PC-3 (cell line): Measurements from ENCODE around the gene NELFB. TPM values are rescaled to one million over a fixed set of nuclear protein-coding genes. Genes with fewer than 3 reads are reported as not detected.

Experiments used
- ATAC-seq: fragments of 200-7000 bp; cut with Tn5 transposase; 2 replicates; pipeline ENCODE4 v1.9.1; 2020; ENCODE audit warnings: mild to moderate bottlenecking, moderate library complexity
- BruUV-seq: library from RNA; stranded (reverse); fragments of 400-500 nt; replicated peaks from 2 replicates; lab custom pipeline; 2021; lab: Mats Ljungman, UMichigan
- CTCF ChIA-PET: fragments of 300-600 bp; sonication (Branson Sonifier 250); formaldehyde crosslinking; loops from one replicate; lab custom pipeline; 2022; ENCODE audit warnings: antibody characterized with exemption; lab: Charles Lee
- POLR2A ChIA-PET: fragments of 300-600 bp; sonication (Branson Sonifier 250); formaldehyde crosslinking; loops from one replicate; lab custom pipeline; 2022; ENCODE audit warnings: antibody characterized with exemption; ENCODE audit not compliant: unreplicated experiment; lab: Charles Lee
- DNase-seq: peaks from one replicate; pipeline ENCODE4 v3.0.0-alpha.2; 2015
- H2AFZ ChIP-seq: fragments of 300-600 bp; sonication (generic); 2 replicates; pipeline ENCODE4 v1.6.0; 2016; ENCODE audit warnings: antibody characterized with exemption, low read length
- H3F3A ChIP-seq: fragments of 300-600 bp; sonication (generic); one replicate; pipeline ENCODE4 v1.6.0; 2017; ENCODE audit warnings: antibody characterized with exemption, low read length, control low read depth, mild to moderate bottlenecking; ENCODE audit not compliant: unreplicated experiment
- H3K27ac ChIP-seq: fragments of 300-600 bp; sonication (generic); 2 replicates; pipeline ENCODE4 v1.5.1; 2016; ENCODE audit warnings: mild to moderate bottlenecking, low read length
- H3K27me3 ChIP-seq: fragments of 300-600 bp; sonication (generic); 2 replicates; pipeline ENCODE4 v1.6.1; 2016; ENCODE audit warnings: low read length, mixed read lengths
- H3K36me3 ChIP-seq: fragments of 300-600 bp; sonication (generic); 2 replicates; pipeline ENCODE4 v1.6.1; 2016; ENCODE audit warnings: low read depth, mixed run types, low read length, mixed read lengths
- H3K4me1 ChIP-seq: fragments of 300-600 bp; sonication (generic); 2 replicates; pipeline ENCODE4 v1.5.1; 2016; ENCODE audit warnings: low read length; ENCODE audit not compliant: insufficient read depth
- H3K4me2 ChIP-seq: fragments of 300-600 bp; sonication (generic); 2 replicates; pipeline ENCODE4 v1.6.0; 2016; ENCODE audit warnings: low read length
- H3K4me3 ChIP-seq: fragments of 300-600 bp; sonication (generic); 2 replicates; pipeline ENCODE4 v1.5.1; 2016; ENCODE audit warnings: mild to moderate bottlenecking, low read length, mixed read lengths
- H3K79me2 ChIP-seq: fragments of 300-600 bp; sonication (generic); 2 replicates; pipeline ENCODE4 v1.6.1; 2017; ENCODE audit warnings: low read length, mixed read lengths
- H3K9ac ChIP-seq: fragments of 300-600 bp; sonication (generic); 2 replicates; pipeline ENCODE4 v1.6.0; 2016; ENCODE audit warnings: mild to moderate bottlenecking, low read length
- H3K9me2 ChIP-seq: fragments of 300-600 bp; sonication (generic); replicated peaks from 2 replicates; pipeline ENCODE4 v1.6.1; 2016; ENCODE audit warnings: mixed run types, low read length, mixed read lengths
- H3K9me3 ChIP-seq: fragments of 300-600 bp; sonication (generic); 2 replicates; pipeline ENCODE4 v1.6.1; 2016; ENCODE audit warnings: low read length, mixed read lengths
- H4K20me1 ChIP-seq: fragments of 300-600 bp; sonication (generic); 2 replicates; pipeline ENCODE4 v1.6.1; 2016; ENCODE audit warnings: low read length, mixed read lengths
- EZH2 ChIP-seq: fragments of 300-600 bp; sonication (generic); IDR thresholded peaks from one replicate; pipeline ENCODE4 v1.6.1; 2017; ENCODE audit warnings: antibody characterized with exemption, mild to moderate bottlenecking, low read length; ENCODE audit not compliant: unreplicated experiment
- EZH2phosphoT487 ChIP-seq: fragments of 300-600 bp; sonication (generic); IDR thresholded peaks from 2 replicates; pipeline ENCODE4 v1.6.1; 2018; ENCODE audit warnings: mild to moderate bottlenecking, antibody characterized with exemption, low read length, borderline replicate concordance
- intact Hi-C: fragments of 100-400 bp; cut with micrococcal nuclease; formaldehyde crosslinking; loops from 2 replicates; pipeline ENCODE4 v1.9.0; 2023
- total RNA-seq: library from RNA; depleted of rRNA; stranded (reverse); fragments of >200 nt; gene quantifications from 2 replicates; pipeline ENCODE4 v1.2.3, GENCODE V29; 2014
- TF ChIP-seq, protein P1 (sequence below): fragments of 300-600 bp; sonication (generic); conservative IDR thresholded peaks from 2 replicates; pipeline ENCODE4 v1.5.1; 2017; ENCODE audit warnings: antibody characterized with exemption, low read depth, mild to moderate bottlenecking, low read length

The NELFB gene
- total RNA-seq, 1 experiment from 2014 or later = 50.7 TPM

DNA sequence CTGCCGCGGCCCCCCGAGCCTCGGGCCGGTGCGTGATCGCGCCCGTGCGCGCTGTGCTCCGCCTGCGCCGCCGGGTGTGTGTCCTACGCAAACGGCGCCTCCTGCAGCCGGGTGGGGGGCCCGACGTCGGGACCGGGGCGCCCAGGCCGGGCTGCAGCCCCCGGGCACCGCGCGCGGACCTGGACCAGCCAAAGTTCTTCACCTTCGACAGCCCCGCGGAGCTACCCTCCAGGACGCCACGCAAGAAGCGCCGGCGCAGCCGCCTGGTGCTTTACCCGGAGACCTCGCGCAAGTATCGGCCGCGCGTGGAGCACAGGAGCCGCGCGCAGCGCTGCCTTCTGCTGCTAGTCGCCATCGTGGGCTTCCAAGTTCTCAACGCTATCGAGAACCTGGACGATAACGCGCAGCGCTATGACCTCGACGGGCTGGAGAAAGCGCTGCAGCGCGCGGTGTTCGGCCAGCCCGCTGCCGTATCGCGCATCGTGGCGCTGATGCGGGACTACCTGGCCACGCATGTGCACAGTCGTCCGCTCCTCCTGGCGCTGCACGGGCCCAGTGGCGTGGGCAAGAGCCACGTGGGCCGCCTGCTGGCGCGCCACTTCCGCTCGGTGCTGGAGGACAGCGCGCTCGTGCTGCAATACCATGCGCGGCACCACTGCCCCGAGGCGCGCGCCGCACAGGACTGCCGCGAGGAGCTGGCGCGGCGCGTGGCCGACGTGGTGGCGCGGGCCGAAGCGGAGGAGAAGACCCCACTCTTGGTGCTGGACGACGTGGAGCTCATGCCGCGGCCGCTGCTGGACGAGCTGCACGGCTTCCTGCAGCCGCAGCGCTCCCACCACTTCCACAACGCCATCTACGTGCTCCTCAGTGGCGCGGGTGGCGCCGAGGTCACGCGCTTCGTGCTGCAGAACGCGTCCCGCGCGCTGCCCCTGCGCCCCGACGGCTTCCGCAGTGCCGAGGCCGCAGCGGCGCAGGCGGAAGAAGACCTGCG is 23.9 kb downstream of the NELFB start:
- Histone ChIP-seq H2AFZ (no peak overlapping the region), H3F3A (no peaks in the 10 kb centered on the region), H3K4me3 (no peak overlapping the region), H3K27ac (no peak overlapping the region), H3K36me3 (no peaks in the 10 kb centered on the region), H4K20me1 (no peaks in the 10 kb centered on the region), H3K27me3 (no peaks in the 10 kb centered on the region), H3K79me2 (peaks cover 19% of the 10 kb centered on the region), H3K9me2 (no peaks in the 10 kb centered on the region), H3K4me1 (peaks cover 17% of the 10 kb centered on the region), H3K9me3 (no peaks in the 10 kb centered on the region), H3K4me2 (no peak overlapping the region), H3K9ac (no peak overlapping the region)
- TF ChIP-seq EZH2 (no peak), EZH2phosphoT487 (no peak)
- TF ChIP-seq, protein P1, sequence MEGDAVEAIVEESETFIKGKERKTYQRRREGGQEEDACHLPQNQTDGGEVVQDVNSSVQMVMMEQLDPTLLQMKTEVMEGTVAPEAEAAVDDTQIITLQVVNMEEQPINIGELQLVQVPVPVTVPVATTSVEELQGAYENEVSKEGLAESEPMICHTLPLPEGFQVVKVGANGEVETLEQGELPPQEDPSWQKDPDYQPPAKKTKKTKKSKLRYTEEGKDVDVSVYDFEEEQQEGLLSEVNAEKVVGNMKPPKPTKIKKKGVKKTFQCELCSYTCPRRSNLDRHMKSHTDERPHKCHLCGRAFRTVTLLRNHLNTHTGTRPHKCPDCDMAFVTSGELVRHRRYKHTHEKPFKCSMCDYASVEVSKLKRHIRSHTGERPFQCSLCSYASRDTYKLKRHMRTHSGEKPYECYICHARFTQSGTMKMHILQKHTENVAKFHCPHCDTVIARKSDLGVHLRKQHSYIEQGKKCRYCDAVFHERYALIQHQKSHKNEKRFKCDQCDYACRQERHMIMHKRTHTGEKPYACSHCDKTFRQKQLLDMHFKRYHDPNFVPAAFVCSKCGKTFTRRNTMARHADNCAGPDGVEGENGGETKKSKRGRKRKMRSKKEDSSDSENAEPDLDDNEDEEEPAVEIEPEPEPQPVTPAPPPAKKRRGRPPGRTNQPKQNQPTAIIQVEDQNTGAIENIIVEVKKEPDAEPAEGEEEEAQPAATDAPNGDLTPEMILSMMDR = no peak
- POLR2A ChIA-PET = no interaction called here
- ATAC-seq (no peak), DNase-seq (no peak)
- intact Hi-C loops = no loop called here
- CTCF ChIA-PET = no interaction called here
- BruUV-seq = no TSS peak

DNA sequence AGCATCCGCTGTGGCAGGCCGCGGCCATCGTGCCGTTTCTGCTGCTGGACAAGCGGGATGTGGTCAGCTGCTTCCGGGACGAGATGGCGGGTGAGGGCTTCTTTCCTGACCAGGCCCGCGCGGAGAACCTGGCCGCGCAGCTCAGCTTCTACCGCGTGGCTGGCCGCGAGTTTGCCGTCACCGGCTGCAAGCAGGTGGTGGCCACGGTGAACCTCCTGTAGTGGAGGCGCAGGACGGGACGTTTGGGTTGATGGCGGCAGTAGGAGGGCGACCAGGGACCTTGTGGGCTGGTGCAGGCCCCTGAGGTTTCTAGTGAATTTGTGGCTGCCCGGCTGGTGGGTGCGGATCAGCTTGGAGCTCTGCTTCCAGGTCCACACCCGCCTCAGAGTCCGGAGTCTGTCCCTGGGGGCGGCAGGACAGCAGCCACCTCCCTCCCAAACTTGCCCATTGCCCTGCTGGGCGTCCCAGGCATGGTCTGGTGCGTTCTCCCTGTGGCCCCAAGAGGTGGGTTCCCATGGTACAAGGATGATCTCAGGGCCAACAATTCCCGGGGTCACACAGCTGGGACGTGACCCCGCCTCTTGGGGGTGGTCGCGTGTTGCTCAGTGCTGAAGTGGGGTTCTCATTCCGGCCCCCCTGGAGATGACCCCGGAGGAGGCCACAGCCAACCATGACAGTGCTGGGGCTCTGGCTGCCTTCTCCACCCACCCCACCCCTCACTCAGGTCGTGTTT is 24.8 kb downstream of the NELFB start:
- Histone ChIP-seq H2AFZ (no peak overlapping the region), H3K4me3 (no peak overlapping the region), H3K9ac (no peak overlapping the region), H3K9me2 (no peaks in the 10 kb centered on the region), H3K27me3 (no peaks in the 10 kb centered on the region), H3K79me2 (peaks cover 19% of the 10 kb centered on the region), H3F3A (no peaks in the 10 kb centered on the region), H3K4me1 (peaks cover 17% of the 10 kb centered on the region), H3K27ac (no peak overlapping the region), H3K36me3 (no peaks in the 10 kb centered on the region), H3K4me2 (no peak overlapping the region), H3K9me3 (no peaks in the 10 kb centered on the region), H4K20me1 (no peaks in the 10 kb centered on the region)
- TF ChIP-seq EZH2phosphoT487 (no peak), EZH2 (no peak)
- TF ChIP-seq, protein P1 = no peak
- ChIA-PET CTCF (no interaction called here), POLR2A (no interaction called here)
- DNase-seq (no peak), ATAC-seq (no peak)
- intact Hi-C loops = no loop called here
- BruUV-seq = TSS peak; percentile 13
